IMR-90 (cell line): ENCODE results near the gene AIRE. TPM values are rescaled to one million over a fixed set of nuclear protein-coding genes. Genes with fewer than 3 reads are reported as not detected.
A peak's percentile ranks its signal among the peaks of the same experiment; 100 is the strongest.

Experiments used
- ATAC-seq: fragments of 200-7000 bp; cut with Tn5 transposase; 2 replicates; pipeline ENCODE4 v1.9.1; 2020; ENCODE audit warnings: low read depth, mild to moderate bottlenecking, moderate library complexity
- BruUV-seq: library from RNA; stranded (reverse); fragments of 400-500 nt; replicated peaks from 2 replicates; lab custom pipeline; 2021; lab: Mats Ljungman, UMichigan
- CTCF ChIA-PET: fragments of 300-600 bp; formaldehyde crosslinking; extraction: SDS; loops from one replicate; lab custom pipeline; 2021; ENCODE audit warnings: antibody characterized with exemption; lab: Yijun Ruan, JAX
- POLR2A ChIA-PET: fragments of 300-600 bp; sonication (Branson Sonifier 250); formaldehyde crosslinking; loops from one replicate; lab custom pipeline; 2022; ENCODE audit warnings: antibody characterized with exemption; ENCODE audit not compliant: unreplicated experiment; lab: Charles Lee
- DNase-seq: peaks from one replicate; pipeline ENCODE4 v3.0.0; 2013
- H2AFZ ChIP-seq: replicated peaks from 2 replicates; pipeline ENCODE3; 2013; ENCODE audit warnings: low read length, mild to moderate bottlenecking; ENCODE audit not compliant: poor library complexity
- H2AK5ac ChIP-seq: 2 replicates; pipeline ENCODE4 v1.6.1; 2013; ENCODE audit warnings: low read depth, low read length, inconsistent platforms
- H2AK9ac ChIP-seq: replicated peaks from 2 replicates; pipeline ENCODE3; 2013; ENCODE audit warnings: mild to moderate bottlenecking, low read depth, low read length, moderate library complexity; ENCODE audit not compliant: poor library complexity
- H2BK120ac ChIP-seq: 2 replicates; pipeline ENCODE4 v1.6.1; 2013; ENCODE audit warnings: low read depth, low read length, inconsistent platforms
- H2BK15ac ChIP-seq: 3 replicates; pipeline ENCODE4 v1.6.1; 2013; ENCODE audit warnings: low read depth, low read length, inconsistent platforms
- H2BK20ac ChIP-seq: 2 replicates; pipeline ENCODE4 v1.6.1; 2013; ENCODE audit warnings: low read depth, mild to moderate bottlenecking, inconsistent platforms, low read length, moderate library complexity
- H2BK5ac ChIP-seq: 2 replicates; pipeline ENCODE4 v1.6.1; 2013; ENCODE audit warnings: mild to moderate bottlenecking, low read depth, low read length, inconsistent platforms; ENCODE audit not compliant: poor library complexity, severe bottlenecking
- H3K14ac ChIP-seq: replicated peaks from 2 replicates; pipeline ENCODE4 v1.6.1; 2013; ENCODE audit warnings: low read depth, low read length, inconsistent platforms
- H3K18ac ChIP-seq: 2 replicates; pipeline ENCODE4 v1.6.1; 2013; ENCODE audit warnings: low read depth, low read length, control low read depth
- H3K23ac ChIP-seq: 2 replicates; pipeline ENCODE4 v1.6.1; 2013; ENCODE audit warnings: low read depth, low read length, inconsistent platforms
- H3K27ac ChIP-seq: 2 replicates; pipeline ENCODE4 v1.5.1; 2013; ENCODE audit warnings: mild to moderate bottlenecking, control low read depth, low read length; ENCODE audit not compliant: insufficient read depth
- H3K27me3 ChIP-seq: 2 replicates; pipeline ENCODE4 v1.6.1; 2013; ENCODE audit warnings: low read length; ENCODE audit not compliant: control insufficient read depth, insufficient read depth
- H3K36me3 ChIP-seq: 2 replicates; pipeline ENCODE4 v1.6.1; 2013; ENCODE audit warnings: low read length, mixed read lengths; ENCODE audit not compliant: control insufficient read depth, insufficient read depth
- H3K4ac ChIP-seq: 2 replicates; pipeline ENCODE4 v1.6.1; 2013; ENCODE audit warnings: low read depth, low read length, inconsistent platforms
- H3K4me1 ChIP-seq: 2 replicates; pipeline ENCODE4 v1.6.1; 2013; ENCODE audit warnings: low read length, mixed read lengths; ENCODE audit not compliant: control insufficient read depth, insufficient read depth
- H3K4me2 ChIP-seq: 2 replicates; pipeline ENCODE4 v1.6.1; 2013; ENCODE audit warnings: low read depth, mild to moderate bottlenecking, control low read depth, low read length, moderate library complexity
- H3K4me3 ChIP-seq: 2 replicates; pipeline ENCODE4 v1.5.1; 2013; ENCODE audit warnings: low read depth, mild to moderate bottlenecking, control low read depth, low read length, moderate library complexity; ENCODE audit not compliant: insufficient read depth
- H3K56ac ChIP-seq: 2 replicates; pipeline ENCODE4 v1.6.1; 2013; ENCODE audit warnings: low read length, inconsistent platforms; ENCODE audit not compliant: insufficient read depth; ENCODE audit errors: extremely low read depth
- H3K79me1 ChIP-seq, 2 experiments: 2 replicates each; pipeline ENCODE4 v1.6.1; 2013; ENCODE audit warnings: low read length in 2 of 2, inconsistent platforms in 1 of 2, low read depth in 1 of 2
- H3K9ac ChIP-seq: 2 replicates; pipeline ENCODE4 v1.6.1; 2013; ENCODE audit warnings: low read depth, low read length, control low read depth
- H3K9me1 ChIP-seq: 2 replicates; pipeline ENCODE4 v1.6.1; 2013; ENCODE audit warnings: low read length, inconsistent platforms; ENCODE audit not compliant: insufficient read depth
- H3K9me3 ChIP-seq: 2 replicates; pipeline ENCODE4 v1.6.1; 2013; ENCODE audit warnings: low read length; ENCODE audit not compliant: control insufficient read depth, insufficient read depth
- H4K20me1 ChIP-seq: 2 replicates; pipeline ENCODE4 v1.6.1; 2013; ENCODE audit warnings: low read length, inconsistent platforms; ENCODE audit not compliant: insufficient read depth
- H4K5ac ChIP-seq: 2 replicates; pipeline ENCODE4 v1.6.1; 2013; ENCODE audit warnings: mild to moderate bottlenecking, low read depth, low read length, control low read depth
- H4K8ac ChIP-seq, 2 experiments: 2 replicates each; pipeline ENCODE4 v1.6.1; 2013; ENCODE audit warnings: low read depth in 2 of 2, low read length in 2 of 2, control low read depth in 1 of 2, inconsistent platforms in 1 of 2
- H4K91ac ChIP-seq: 2 replicates; pipeline ENCODE4 v1.6.1; 2013; ENCODE audit warnings: low read depth, low read length, inconsistent platforms; ENCODE audit not compliant: insufficient read depth
- CHD1 ChIP-seq: IDR thresholded peaks from 2 replicates; pipeline ENCODE4 v1.6.1; 2012; ENCODE audit warnings: low read depth, low read length, improper control_type of control experiment
- FOS ChIP-seq: fragments of 150-350 bp; IDR thresholded peaks from 2 replicates; pipeline ENCODE4 v1.6.1; 2016; ENCODE audit warnings: low read depth, low read length
- whole genome bisulfite sequencing, 2 experiments: methylation state at CpG; one replicate each; pipeline versions ENCODE4 v1.1.5 to v1.1.7; 2013; ENCODE audit warnings: missing lambda C conversion rate in 2 of 2; ENCODE audit not compliant: insufficient read length in 1 of 2; ENCODE audit errors: extremely low coverage in 2 of 2; 5-methylcytosine and 5-hydroxymethylcytosine counted together
- dilution Hi-C: fragments of 300-500 bp; cut with HindIII; formaldehyde crosslinking; loops from one replicate; pipeline ENCODE4 v1.14.3; 2018; ENCODE audit warnings: low sequenced_read_pairs; ENCODE audit not compliant: unreplicated experiment
- in situ Hi-C: fragments of 300-500 bp; cut with MboI; formaldehyde crosslinking; loops from 3 replicates; pipeline ENCODE4 v1.14.3; 2019; ENCODE audit warnings: low sequenced_read_pairs, inconsistent platforms, mixed read lengths
- intact Hi-C: fragments of 100-400 bp; cut with micrococcal nuclease; formaldehyde crosslinking; loops from 2 replicates; pipeline ENCODE4 v1.10.0; 2022
- polyA plus RNA-seq, 3 experiments: library from polyadenylated mRNA; depleted of rRNA; stranded (reverse); fragments of >200 nt; gene quantifications; 2 replicates each; pipeline ENCODE4 v1.2.3, GENCODE V29; 2012; ENCODE audit warnings: low replicate concordance in 1 of 3
- total RNA-seq: library from RNA; depleted of rRNA; stranded (reverse); fragments of >200 nt; gene quantifications from 2 replicates; pipeline ENCODE4 v1.2.3, GENCODE V29; 2012
- TF ChIP-seq, protein P1 (sequence below): fragments of 150-350 bp; IDR thresholded peaks from 2 replicates; pipeline ENCODE4 v1.6.1; 2017; ENCODE audit warnings: mild to moderate bottlenecking, antibody characterized with exemption, low read length, low read depth
- TF ChIP-seq, protein P2 (sequence below): conservative IDR thresholded peaks from 2 replicates; pipeline ENCODE4 v1.5.1; 2012; ENCODE audit warnings: mild to moderate bottlenecking, low read depth, low read length, improper control_type of control experiment

Gene AIRE
- total and polyA plus RNA-seq, 2 of the 4 experiments (the other 2 are of a cell fraction) = 0.05 TPM; not detected in 1

DNA sequence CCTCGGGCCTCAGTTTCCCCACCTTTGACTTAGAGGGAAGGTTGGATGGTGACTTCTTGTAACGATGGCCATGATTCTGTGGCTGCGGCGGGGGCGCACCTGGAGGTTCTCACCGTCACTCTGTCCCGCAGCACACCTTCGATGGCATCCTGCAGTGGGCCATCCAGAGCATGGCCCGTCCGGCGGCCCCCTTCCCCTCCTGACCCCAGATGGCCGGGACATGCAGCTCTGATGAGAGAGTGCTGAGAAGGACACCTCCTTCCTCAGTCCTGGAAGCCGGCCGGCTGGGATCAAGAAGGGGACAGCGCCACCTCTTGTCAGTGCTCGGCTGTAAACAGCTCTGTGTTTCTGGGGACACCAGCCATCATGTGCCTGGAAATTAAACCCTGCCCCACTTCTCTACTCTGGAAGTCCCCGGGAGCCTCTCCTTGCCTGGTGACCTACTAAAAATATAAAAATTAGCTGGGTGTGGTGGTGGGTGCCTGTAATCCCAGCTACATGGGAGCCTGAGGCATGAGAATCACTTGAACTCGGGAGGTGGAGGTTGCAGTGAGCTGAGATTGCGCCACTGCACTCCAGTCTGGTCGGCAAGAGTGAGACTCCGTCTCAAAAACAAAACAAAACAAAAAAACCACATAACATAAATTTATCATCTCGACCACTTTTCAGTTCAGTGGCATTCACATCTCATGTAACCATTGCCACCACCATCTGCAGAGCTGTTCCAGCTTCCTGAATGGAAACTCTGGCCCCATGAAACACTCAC lies 12.0 kb downstream of the AIRE start (continued):
- TF ChIP-seq, protein P1, sequence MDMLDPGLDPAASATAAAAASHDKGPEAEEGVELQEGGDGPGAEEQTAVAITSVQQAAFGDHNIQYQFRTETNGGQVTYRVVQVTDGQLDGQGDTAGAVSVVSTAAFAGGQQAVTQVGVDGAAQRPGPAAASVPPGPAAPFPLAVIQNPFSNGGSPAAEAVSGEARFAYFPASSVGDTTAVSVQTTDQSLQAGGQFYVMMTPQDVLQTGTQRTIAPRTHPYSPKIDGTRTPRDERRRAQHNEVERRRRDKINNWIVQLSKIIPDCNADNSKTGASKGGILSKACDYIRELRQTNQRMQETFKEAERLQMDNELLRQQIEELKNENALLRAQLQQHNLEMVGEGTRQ = no peak
- TF ChIP-seq FOS = no peak

DNA sequence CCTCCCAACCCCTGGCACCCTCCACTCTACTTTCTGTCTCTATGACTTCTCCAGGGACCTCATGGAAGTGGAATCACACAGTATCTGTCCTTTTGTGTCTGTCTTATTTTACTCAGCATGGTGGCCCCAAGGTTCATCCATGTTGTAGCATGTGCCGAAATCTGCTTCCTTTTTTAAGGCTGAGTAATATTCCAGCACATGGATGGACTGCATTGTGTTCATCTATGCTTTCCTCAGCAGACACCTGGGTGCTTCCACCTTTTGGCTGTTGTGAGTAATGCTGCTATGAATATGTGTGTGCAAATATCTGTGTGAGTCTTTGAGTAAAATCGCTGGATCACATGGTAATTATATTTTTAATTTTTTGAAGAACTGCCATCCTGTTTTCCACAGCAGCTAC lies 12.6 kb downstream of the AIRE start:
- Histone ChIP-seq H3K4me3 (no peak overlapping the region), H3K27ac (no peak overlapping the region), H3K14ac (no peak overlapping the region), H3K27me3 (peaks cover 2% of the 10 kb centered on the region; the same call in 1 of the 2 replicates), H4K5ac (no peak overlapping the region), H4K20me1 (peaks cover 26% of the 10 kb centered on the region), H3K79me1 (peaks cover 8 to 19% of the 10 kb centered on the region in 2 experiments), H2BK15ac (no peak overlapping the region), H3K36me3 (no peaks in the 10 kb centered on the region), H3K9me3 (no peaks in the 10 kb centered on the region), H3K4ac (no peak overlapping the region), H3K9ac (no peak overlapping the region), H2AK5ac (peak overlapping the region; percentile 59; the same call in 1 of the 2 replicates), H3K56ac (no peak overlapping the region), H2BK20ac (no peak overlapping the region), H3K9me1 (no peaks in the 10 kb centered on the region), H3K23ac (no peak overlapping the region), H2BK120ac (no peak overlapping the region), H2AFZ (no peak overlapping the region), H3K18ac (no peak overlapping the region), H2BK5ac (no peak overlapping the region), H4K91ac (no peak overlapping the region), H3K4me1 (peaks cover 15% of the 10 kb centered on the region; the same call in 1 of the 2 replicates), H2AK9ac (peak overlapping the region; percentile 37), H4K8ac (no peak overlapping the region), H3K4me2 (0 out of 2 replicates have a peak overlapping the region, but pooled peaks have one; percentile 9)
- dilution Hi-C loops = no loop called here
- POLR2A ChIA-PET = no interaction called here
- in situ Hi-C loops = no loop called here
- ATAC-seq (no peak), DNase-seq (peak; percentile 7)
- WGBS, 2 experiments = no CpG with 5 or more reads among the region's 2 CpGs
- TF ChIP-seq, protein P2, sequence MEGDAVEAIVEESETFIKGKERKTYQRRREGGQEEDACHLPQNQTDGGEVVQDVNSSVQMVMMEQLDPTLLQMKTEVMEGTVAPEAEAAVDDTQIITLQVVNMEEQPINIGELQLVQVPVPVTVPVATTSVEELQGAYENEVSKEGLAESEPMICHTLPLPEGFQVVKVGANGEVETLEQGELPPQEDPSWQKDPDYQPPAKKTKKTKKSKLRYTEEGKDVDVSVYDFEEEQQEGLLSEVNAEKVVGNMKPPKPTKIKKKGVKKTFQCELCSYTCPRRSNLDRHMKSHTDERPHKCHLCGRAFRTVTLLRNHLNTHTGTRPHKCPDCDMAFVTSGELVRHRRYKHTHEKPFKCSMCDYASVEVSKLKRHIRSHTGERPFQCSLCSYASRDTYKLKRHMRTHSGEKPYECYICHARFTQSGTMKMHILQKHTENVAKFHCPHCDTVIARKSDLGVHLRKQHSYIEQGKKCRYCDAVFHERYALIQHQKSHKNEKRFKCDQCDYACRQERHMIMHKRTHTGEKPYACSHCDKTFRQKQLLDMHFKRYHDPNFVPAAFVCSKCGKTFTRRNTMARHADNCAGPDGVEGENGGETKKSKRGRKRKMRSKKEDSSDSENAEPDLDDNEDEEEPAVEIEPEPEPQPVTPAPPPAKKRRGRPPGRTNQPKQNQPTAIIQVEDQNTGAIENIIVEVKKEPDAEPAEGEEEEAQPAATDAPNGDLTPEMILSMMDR = 0 out of 2 replicates have a peak, but pooled peaks have one; percentile 3
- no peak for TF ChIP-seq CHD1
- CTCF ChIA-PET = no interaction called here
- intact Hi-C loops = no loop called here
- no TSS peak for BruUV-seq
